Left renal pelvis (tissue), 4 donors: ENCODE results near the gene RNASE8. TPM values are rescaled to one million over a fixed set of nuclear protein-coding genes. Genes with fewer than 3 reads are reported as not detected.
"Not testable (repeated sequence)": the region's sequence is repeated elsewhere in the genome, so short reads cannot be mapped to it uniquely, and the experiment has no call there.

Experiments used
- DNase-seq, 4 donors: peaks; one replicate each; pipeline ENCODE4 v3.0.0-alpha.2; 2013; ENCODE audit warnings: low read depth in 4 of 4, low spot score in 3 of 4
- polyA plus RNA-seq, 4 donors: library from polyadenylated mRNA; unstranded; fragments of 120-200 nt; gene quantifications; one replicate each; pipeline ENCODE4 v1.2.1, GENCODE V29; 2013; ENCODE audit not compliant: insufficient read length in 4 of 4

Gene RNASE8
- not detected for polyA plus RNA-seq

GRCh38 chr14:21057803-21058675 is at the start of gene RNASE8:
Gene RNASE8 (plus strand): TSS chr14:21057822. CDS start chr14:21057893, 71 bp downstream.
- no peak for DNase-seq

GRCh38 chr14:21009721-21010120 is 47.9 kb upstream of the RNASE8 start:
- not testable (repeated sequence) for DNase-seq

- no peak for DNase-seq
Measured at GRCh38 chr14:21011136-21011535, 46.5 kb upstream of the RNASE8 start.

GRCh38 chr14:21014761-21015190 is 42.8 kb upstream of the RNASE8 start:
- peak; percentile 76 to 82 (median 81) for DNase-seq

GRCh38 chr14:21015312-21015711 is 42.3 kb upstream of the RNASE8 start:
- no peak for DNase-seq

GRCh38 chr14:21016413-21017190 is 41.0 kb upstream of the RNASE8 start:
- no peak for DNase-seq

- DNase-seq = no peak
Measured at GRCh38 chr14:21017528-21018245, 39.9 kb upstream of the RNASE8 start.

GRCh38 chr14:21018286-21018685 is 39.3 kb upstream of the RNASE8 start:
- no peak for DNase-seq

- DNase-seq = no peak
Measured at GRCh38 chr14:21018781-21019180, 38.8 kb upstream of the RNASE8 start.

- DNase-seq = no peak
Measured at GRCh38 chr14:21019366-21019765, 38.3 kb upstream of the RNASE8 start.

GRCh38 chr14:21020977-21021545 is 36.6 kb upstream of the RNASE8 start:
- DNase-seq = no peak

- DNase-seq = no peak
Measured at GRCh38 chr14:21022686-21023085, 34.9 kb upstream of the RNASE8 start.

GRCh38 chr14:21023174-21023573 is 34.4 kb upstream of the RNASE8 start:
- no peak for DNase-seq

GRCh38 chr14:21023817-21024584 is 33.6 kb upstream of the RNASE8 start:
- DNase-seq = no peak

GRCh38 chr14:21024585-21025370 is 32.8 kb upstream of the RNASE8 start, which contains the start of gene NDRG2:
Gene NDRG2 (minus strand): TSS chr14:21025061. CDS start chr14:21023315, 1,746 bp downstream.
- peak in 3 of 4 donors; percentile 55 to 59 (median 58) for DNase-seq

- peak in 3 of 4 donors; percentile 39 to 52 (median 44) for DNase-seq
Measured at GRCh38 chr14:21025371-21026273, 32.0 kb upstream of the RNASE8 start.

- DNase-seq = no peak
Measured at GRCh38 chr14:21026274-21026987, 31.2 kb upstream of the RNASE8 start.
